ENCODE measurements around the gene TRIM52. TPM values are rescaled to one million over a fixed set of nuclear protein-coding genes. Genes with fewer than 3 reads are reported as not detected.

TRIM52 gene
- total and polyA plus RNA-seq, 2 donors (not counting 1 experiment from before 2014, with no cell fraction given): 7.9 to 8.1 TPM

Other genes with a start within 250 kb of the TRIM52 start
- gene BTNL9, start 220.9 kb downstream of the TRIM52 start, total RNA-seq: not detected in 2 replicates
- not detected in 2 replicates for gene BTNL9, start 220.9 kb downstream of the TRIM52 start, polyA plus RNA-seq
- gene OR2V1, start 130.0 kb downstream of the TRIM52 start, total RNA-seq: not detected in 2 replicates
- not detected in 2 replicates for gene OR2V1, start 130.0 kb downstream of the TRIM52 start, polyA plus RNA-seq
- not detected in 2 replicates for gene OR2V2, start 113.6 kb downstream of the TRIM52 start, total RNA-seq
- not detected in 2 replicates for gene OR2V2, start 113.6 kb downstream of the TRIM52 start, polyA plus RNA-seq
- 2.3 and 7.3 TPM in 2 replicates for gene TRIM7, start 55.9 kb downstream of the TRIM52 start, total RNA-seq
- gene TRIM7, start 55.9 kb downstream of the TRIM52 start, polyA plus RNA-seq: 4.7 and 6.9 TPM in 2 replicates
- 13.9 and 17.0 TPM in 2 replicates for gene TRIM41, start 37.9 kb downstream of the TRIM52 start, total RNA-seq
- 8.3 and 11.0 TPM in 2 replicates for gene TRIM41, start 37.9 kb downstream of the TRIM52 start, polyA plus RNA-seq
- gene RACK1, start 17.2 kb downstream of the TRIM52 start, total RNA-seq: 4,649 and 6,091 TPM in 2 replicates
- gene RACK1, start 17.2 kb downstream of the TRIM52 start, polyA plus RNA-seq: 3,014 and 3,409 TPM in 2 replicates
- gene OR4F3, start 106.1 kb upstream of the TRIM52 start, total RNA-seq: 0.17 and 0.26 TPM in 2 replicates
- gene OR4F3, start 106.1 kb upstream of the TRIM52 start, polyA plus RNA-seq: not detected in 2 replicates

All from fibroblast of lung (primary cell).